HEK293T (cell line): ENCODE data around the gene PTX4.

Experiments used
- BHLHE40 ChIP-seq: fragments of 450-650 bp; IDR thresholded peaks from 2 replicates; pipeline ENCODE4 v1.6.1; 2016; ENCODE audit warnings: mild to moderate bottlenecking, moderate library complexity, borderline replicate concordance
- CTBP1 ChIP-seq: fragments of 450-650 bp; IDR thresholded peaks from 2 replicates; pipeline ENCODE4 v1.6.1; 2016; ENCODE audit warnings: borderline replicate concordance
- FOXA1 ChIP-seq: fragments of 450-650 bp; IDR thresholded peaks from 2 replicates; pipeline ENCODE4 v1.6.1; 2016; ENCODE audit warnings: mild to moderate bottlenecking
- FOXK2 ChIP-seq: fragments of 450-650 bp; IDR thresholded peaks from 2 replicates; pipeline ENCODE4 v1.6.1; 2016; ENCODE audit warnings: mild to moderate bottlenecking
- FOXM1 ChIP-seq: fragments of 450-650 bp; IDR thresholded peaks from 2 replicates; pipeline ENCODE4 v1.6.1; 2017; ENCODE audit warnings: mild to moderate bottlenecking, borderline replicate concordance
- LEF1 ChIP-seq: fragments of 450-650 bp; IDR thresholded peaks from 2 replicates; pipeline ENCODE4 v1.6.1; 2017; ENCODE audit warnings: mild to moderate bottlenecking, borderline replicate concordance
- NFRKB ChIP-seq: fragments of 450-650 bp; IDR thresholded peaks from 2 replicates; pipeline ENCODE4 v1.6.1; 2016; ENCODE audit warnings: mild to moderate bottlenecking, moderate library complexity
- PKNOX1 ChIP-seq: fragments of 450-650 bp; IDR thresholded peaks from 2 replicates; pipeline ENCODE4 v1.6.1; 2016
- SP1 ChIP-seq: fragments of 450-650 bp; IDR thresholded peaks from 2 replicates; pipeline ENCODE4 v1.6.1; 2017
- SUZ12 ChIP-seq: fragments of 450-650 bp; IDR thresholded peaks from 2 replicates; pipeline ENCODE4 v1.6.1; 2016; ENCODE audit warnings: mild to moderate bottlenecking
- TARDBP ChIP-seq: fragments of 450-650 bp; IDR thresholded peaks from 2 replicates; pipeline ENCODE4 v1.6.1; 2016
- ZNF384 ChIP-seq: fragments of 450-650 bp; IDR thresholded peaks from 2 replicates; pipeline ENCODE4 v1.6.1; 2016

DNA sequence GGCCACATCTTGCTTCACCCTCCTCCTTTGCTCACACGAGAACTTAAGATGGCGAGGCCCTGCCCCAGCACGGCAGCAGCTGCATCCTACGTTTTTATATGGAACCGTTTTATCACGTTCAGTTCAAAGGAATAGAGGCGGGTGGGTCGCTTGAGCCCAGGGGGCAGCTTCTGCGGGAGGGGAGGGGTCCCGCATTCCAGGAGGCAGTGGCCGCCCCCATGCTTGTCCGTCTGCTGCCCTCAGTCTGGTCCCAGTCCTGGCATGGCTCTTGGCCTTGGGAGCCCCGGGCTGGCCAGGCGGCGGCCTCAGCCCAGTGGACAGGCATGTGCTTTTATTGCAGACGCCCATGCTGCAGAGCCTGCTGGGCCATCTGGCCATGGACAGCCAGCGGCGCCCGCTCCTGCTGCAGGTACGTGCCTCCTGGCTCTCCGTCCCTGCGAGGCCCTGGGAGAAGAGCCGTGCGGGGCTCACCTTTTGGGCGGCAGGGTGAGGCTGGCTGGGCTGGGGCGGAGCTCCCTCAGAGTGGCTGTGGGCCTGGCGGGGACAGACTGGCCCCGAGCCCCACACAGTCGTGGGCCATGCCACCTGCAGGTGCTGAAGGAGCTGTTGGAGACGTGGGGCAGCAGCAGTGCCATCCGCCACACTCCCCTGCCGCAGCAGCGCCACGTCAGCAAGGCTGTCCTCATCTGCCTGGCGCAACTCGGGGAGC lies 11.2 kb upstream of the PTX4 start:
- TF ChIP-seq SUZ12 = no peak
- TF ChIP-seq FOXK2 = no peak
- TF ChIP-seq FOXM1 = no peak
- no peak for TF ChIP-seq CTBP1
- TF ChIP-seq ZNF384 = no peak
- TF ChIP-seq LEF1 = no peak
- no peak for TF ChIP-seq PKNOX1
- TF ChIP-seq BHLHE40 = no peak
- TF ChIP-seq SP1 = no peak
- no peak for TF ChIP-seq FOXA1
- no peak for TF ChIP-seq NFRKB
- TF ChIP-seq TARDBP = no peak
